ENCODE results near the gene CFDP1.

CFDP1 gene

DNA sequence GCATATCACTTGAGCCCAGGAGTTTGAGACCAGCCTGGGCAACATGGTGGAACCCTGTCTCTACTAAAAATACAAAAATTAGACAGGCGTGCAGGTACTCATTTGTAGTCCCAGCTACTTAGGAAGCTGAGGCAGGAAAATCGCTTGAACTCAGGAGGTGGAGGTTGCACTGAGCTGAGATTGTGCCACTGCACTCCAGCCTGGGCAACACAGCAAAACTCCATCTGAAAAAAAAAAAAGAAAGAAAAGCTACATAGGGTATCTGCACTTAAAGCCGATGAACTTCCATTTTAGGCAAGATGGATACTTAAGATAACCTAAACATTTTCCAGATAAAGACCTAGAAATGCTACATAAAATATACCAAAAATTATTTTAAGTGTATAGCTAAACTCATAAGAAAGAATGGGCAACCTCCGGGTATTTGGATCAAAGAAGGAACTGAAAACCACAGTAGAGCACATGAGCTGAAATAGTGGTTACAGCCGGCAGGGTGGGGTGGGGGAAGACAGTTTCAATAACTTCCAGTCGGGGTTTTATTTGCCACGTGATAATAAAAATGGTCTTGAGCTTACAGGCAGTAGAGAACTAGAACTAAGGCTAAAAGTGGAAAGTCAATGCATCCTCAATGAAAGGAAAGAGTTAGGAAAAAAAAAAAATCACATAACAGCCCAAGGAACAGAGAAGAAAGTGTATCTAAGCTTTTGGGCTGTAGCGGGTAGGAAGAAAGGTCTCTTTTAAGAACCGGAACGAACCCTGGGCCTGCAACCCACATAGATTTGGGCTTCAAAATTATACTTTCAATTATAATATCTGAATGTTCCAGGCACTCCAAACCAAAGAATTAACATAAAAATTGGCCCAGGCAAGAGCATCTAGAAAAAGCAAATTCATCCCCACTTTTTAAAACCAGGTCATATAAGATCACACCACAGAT, 53.1 kb downstream of the CFDP1 start:
- Histone ChIP-seq H3K4me1 (ENCODE audit: insufficient read depth, low read length) (peaks cover 25% of the 10 kb centered on the region), H3K36me3 (ENCODE audit: insufficient read depth, low read length) (no peaks in the 10 kb centered on the region), H3K9me3 (ENCODE audit: control insufficient read depth, insufficient read depth, low read length) (no peaks in the 10 kb centered on the region), H3K9ac (ENCODE audit: low read depth, low read length) (no peak overlapping the region)

GRCh38 chr16:75379339-75379738, 54.0 kb downstream of the CFDP1 start:
- Histone ChIP-seq H3K9ac (ENCODE audit: low read depth, low read length) (no peak overlapping the region), H3K36me3 (ENCODE audit: insufficient read depth, low read length) (no peaks in the 10 kb centered on the region), H3K4me1 (ENCODE audit: insufficient read depth, low read length) (peaks cover 24% of the 10 kb centered on the region), H3K9me3 (ENCODE audit: control insufficient read depth, insufficient read depth, low read length) (no peaks in the 10 kb centered on the region)

GRCh38 chr16:75378616-75379015, 54.7 kb downstream of the CFDP1 start:
- H3K9ac ChIP-seq (ENCODE audit: low read depth, low read length), result no peak overlapping the region
- no peaks in the 10 kb centered on the region for H3K36me3 ChIP-seq (ENCODE audit: insufficient read depth, low read length)
- H3K9me3 ChIP-seq (ENCODE audit: control insufficient read depth, insufficient read depth, low read length), result no peaks in the 10 kb centered on the region
- H3K4me1 ChIP-seq (ENCODE audit: insufficient read depth, low read length), result peaks cover 21% of the 10 kb centered on the region

DNA sequence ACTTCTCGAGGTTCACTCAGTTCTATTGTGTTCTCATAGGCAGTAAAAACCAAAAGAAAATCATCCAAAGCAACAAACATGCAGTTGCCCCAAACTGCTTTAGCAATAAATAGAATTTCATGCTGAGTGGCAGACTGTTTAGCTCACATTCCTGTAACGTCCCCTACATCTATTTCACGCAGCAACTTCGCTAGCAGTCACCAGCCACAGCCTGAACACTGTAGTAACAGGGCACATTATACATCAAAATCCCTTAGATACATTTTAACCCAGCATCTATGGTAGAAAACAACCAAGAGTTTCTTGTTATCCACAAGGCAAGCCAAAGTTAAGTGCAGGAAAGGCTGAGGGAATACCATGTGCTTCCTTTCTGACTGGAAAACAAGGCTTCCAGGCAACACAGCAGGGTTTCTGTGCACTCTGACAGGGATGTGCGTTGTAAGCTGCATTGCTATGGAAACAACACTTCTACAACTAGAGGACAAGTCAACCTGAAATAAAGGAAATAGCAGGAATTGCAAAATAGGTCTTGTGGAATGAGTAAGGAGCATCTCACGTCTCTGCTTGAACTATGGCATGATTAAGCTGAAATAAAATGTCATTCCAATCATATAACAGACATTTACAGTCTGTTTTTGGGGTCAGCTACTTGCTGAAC, 55.4 kb downstream of the CFDP1 start:
- Histone ChIP-seq H3K9me3 (ENCODE audit: control insufficient read depth, insufficient read depth, low read length) (no peaks in the 10 kb centered on the region), H3K9ac (ENCODE audit: low read depth, low read length) (no peak overlapping the region), H3K36me3 (ENCODE audit: insufficient read depth, low read length) (no peaks in the 10 kb centered on the region), H3K4me1 (ENCODE audit: insufficient read depth, low read length) (peaks cover 15% of the 10 kb centered on the region)

GRCh38 chr16:75376475-75377161, 56.7 kb downstream of the CFDP1 start:
- Histone ChIP-seq H3K36me3 (ENCODE audit: insufficient read depth, low read length) (no peaks in the 10 kb centered on the region), H3K9ac (ENCODE audit: low read depth, low read length) (no peak overlapping the region), H3K9me3 (ENCODE audit: control insufficient read depth, insufficient read depth, low read length) (no peaks in the 10 kb centered on the region), H3K4me1 (ENCODE audit: insufficient read depth, low read length) (peaks cover 14% of the 10 kb centered on the region)

DNA sequence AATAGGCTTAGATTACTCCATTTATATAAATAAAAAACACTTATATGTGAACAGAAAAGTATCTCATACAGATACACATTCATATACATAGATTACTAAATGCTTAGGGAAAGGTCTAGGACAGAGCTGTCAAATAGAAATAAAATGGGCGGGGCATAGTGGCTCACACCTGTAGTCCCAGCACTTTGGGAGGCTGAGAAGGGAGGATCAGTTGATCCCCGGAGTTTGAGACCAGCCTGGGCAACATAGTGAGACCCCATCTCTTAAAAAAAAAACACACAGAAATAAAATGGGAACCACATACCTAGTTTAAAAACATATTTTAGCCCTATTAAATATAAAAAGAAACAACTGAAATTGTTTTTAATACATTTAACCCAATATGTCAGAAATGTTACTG, 58.9 kb downstream of the CFDP1 start:
- Histone ChIP-seq H3K9ac (ENCODE audit: low read depth, low read length) (no peak overlapping the region), H3K4me1 (ENCODE audit: insufficient read depth, low read length) (peaks cover 14% of the 10 kb centered on the region), H3K9me3 (ENCODE audit: control insufficient read depth, insufficient read depth, low read length) (no peaks in the 10 kb centered on the region), H3K36me3 (ENCODE audit: insufficient read depth, low read length) (no peaks in the 10 kb centered on the region)

DNA sequence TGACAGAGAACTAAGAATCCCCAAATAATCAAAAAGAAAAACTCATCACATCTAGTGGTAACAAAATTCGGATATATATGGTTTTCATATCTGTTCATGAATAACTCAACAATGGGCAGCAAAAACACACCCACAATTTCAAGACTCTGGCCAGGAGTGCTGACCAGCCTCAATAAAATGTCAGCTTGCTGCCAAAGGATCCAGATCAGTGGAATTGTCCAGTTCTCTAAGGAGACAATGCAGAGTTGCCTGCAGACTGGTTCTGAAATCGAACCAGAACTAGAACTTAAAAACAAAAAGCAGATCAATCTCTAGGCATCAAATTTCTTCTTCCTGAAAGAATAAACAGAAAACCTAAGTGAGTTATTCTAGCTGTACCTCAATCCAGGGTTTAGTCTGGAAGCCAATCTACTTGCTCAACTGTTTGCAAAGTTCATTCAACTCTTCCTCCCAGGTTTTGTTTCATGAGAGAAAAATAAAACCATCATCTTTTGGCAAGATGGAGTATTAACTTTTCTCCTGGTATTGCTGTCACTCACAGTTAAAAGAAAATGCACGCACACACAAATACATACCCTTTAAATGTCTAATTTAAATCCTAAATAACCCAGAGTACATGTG, 61.0 kb downstream of the CFDP1 start:
- no peaks in the 10 kb centered on the region for H3K9me3 ChIP-seq (ENCODE audit: control insufficient read depth, insufficient read depth, low read length)
- peaks cover 8% of the 10 kb centered on the region; the same call in 1 of the 2 replicates for H3K4me1 ChIP-seq (ENCODE audit: insufficient read depth, low read length)
- no peak overlapping the region for H3K9ac ChIP-seq (ENCODE audit: low read depth, low read length)
- H3K36me3 ChIP-seq (ENCODE audit: insufficient read depth, low read length), result no peaks in the 10 kb centered on the region; the same call in 1 of the 2 replicates

DNA sequence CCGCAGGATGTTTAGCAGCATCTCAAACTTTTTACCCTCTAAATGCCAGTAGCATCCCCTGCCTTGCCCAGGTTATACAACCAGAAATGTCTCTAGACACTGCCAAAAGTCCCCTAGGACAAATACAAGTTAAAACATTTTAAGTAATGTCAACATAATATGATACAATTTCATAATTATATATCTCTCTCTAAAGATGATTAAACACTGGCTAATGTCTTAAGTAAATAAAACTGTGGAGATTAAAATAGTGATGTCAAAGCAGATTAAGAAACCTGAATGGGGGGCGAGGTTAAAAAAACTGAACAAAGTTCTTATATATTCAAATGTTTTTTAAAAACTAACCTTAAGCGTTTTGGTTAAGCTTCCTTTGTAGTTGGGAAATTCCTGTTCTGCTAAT, 62.1 kb downstream of the CFDP1 start:
- Histone ChIP-seq H3K36me3 (ENCODE audit: insufficient read depth, low read length) (no peaks in the 10 kb centered on the region; the same call in 1 of the 2 replicates), H3K9me3 (ENCODE audit: control insufficient read depth, insufficient read depth, low read length) (no peaks in the 10 kb centered on the region), H3K9ac (ENCODE audit: low read depth, low read length) (no peak overlapping the region), H3K4me1 (ENCODE audit: insufficient read depth, low read length) (no peaks in the 10 kb centered on the region)

GRCh38 chr16:75364286-75364791, 69.0 kb downstream of the CFDP1 start:
- Histone ChIP-seq H3K9me3 (ENCODE audit: control insufficient read depth, insufficient read depth, low read length) (no peaks in the 10 kb centered on the region), H3K4me1 (ENCODE audit: insufficient read depth, low read length) (no peaks in the 10 kb centered on the region), H3K36me3 (ENCODE audit: insufficient read depth, low read length) (no peaks in the 10 kb centered on the region; the same call in 1 of the 2 replicates), H3K9ac (ENCODE audit: low read depth, low read length) (no peak overlapping the region)

DNA sequence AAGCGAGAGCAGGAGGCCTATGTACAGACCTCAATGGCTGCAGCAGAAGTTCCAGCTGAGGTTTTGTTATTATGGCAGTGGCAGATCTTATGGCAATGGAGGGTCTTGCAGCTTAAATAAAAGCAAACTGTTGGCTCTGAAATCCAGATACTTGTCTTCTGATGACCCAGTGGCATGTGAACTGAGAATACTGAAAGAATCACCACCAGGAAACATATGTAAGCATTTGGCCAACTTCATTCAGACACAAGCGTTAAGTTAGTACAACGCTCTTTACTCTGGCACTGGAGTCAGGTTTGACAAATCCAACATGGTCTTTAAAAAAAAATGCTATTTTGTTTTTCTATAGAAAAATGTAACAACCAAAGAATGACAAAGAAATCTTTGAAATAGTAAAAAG, 70.5 kb downstream of the CFDP1 start:
- H3K4me1 ChIP-seq (ENCODE audit: insufficient read depth, low read length), result no peaks in the 10 kb centered on the region
- no peaks in the 10 kb centered on the region for H3K9me3 ChIP-seq (ENCODE audit: control insufficient read depth, insufficient read depth, low read length)
- H3K36me3 ChIP-seq (ENCODE audit: insufficient read depth, low read length), result no peaks in the 10 kb centered on the region; the same call in 1 of the 2 replicates
- no peak overlapping the region for H3K9ac ChIP-seq (ENCODE audit: low read depth, low read length)

DNA sequence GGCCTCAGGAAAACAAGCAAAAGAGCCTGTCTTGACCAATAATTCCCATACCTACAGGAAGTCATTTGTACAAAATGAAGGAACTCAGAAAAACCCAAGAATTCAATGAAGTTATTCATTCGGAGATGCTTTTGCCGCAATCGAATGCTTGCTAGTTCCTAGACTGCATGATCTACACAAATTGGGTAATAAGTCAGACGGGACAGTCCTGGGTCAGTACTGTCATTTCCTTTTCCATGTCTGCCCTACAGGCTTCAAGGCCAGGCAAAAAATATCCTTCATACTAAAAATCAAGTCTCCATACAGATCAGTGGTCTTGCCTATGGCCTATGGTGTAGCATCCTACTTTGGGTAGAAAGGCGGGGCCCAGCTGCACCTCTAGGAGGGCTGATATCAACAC, 71.4 kb downstream of the CFDP1 start:
- Histone ChIP-seq H3K9me3 (ENCODE audit: control insufficient read depth, insufficient read depth, low read length) (no peaks in the 10 kb centered on the region), H3K36me3 (ENCODE audit: insufficient read depth, low read length) (no peaks in the 10 kb centered on the region)

DNA sequence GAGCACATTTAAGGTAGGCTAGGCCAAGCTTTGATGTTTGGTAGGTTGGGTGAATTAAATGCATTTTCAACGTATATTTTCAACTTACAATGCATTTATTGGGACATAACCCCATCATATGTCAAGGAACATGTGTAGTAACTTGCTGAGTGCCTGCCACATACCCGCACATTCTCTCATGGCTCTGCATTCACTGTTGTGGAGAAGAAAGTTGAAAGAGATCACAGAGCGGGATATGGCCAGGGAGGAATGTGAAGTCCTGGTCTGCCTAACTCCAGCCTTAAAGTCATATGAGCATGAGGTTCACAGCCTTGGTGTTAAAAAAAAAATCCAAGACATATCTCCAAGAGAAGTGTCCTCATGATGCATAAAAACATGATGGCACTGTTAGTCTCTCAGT, 79.1 kb downstream of the CFDP1 start:
- H3K9ac ChIP-seq (ENCODE audit: low read depth, low read length), result no peak overlapping the region
- H3K4me1 ChIP-seq (ENCODE audit: insufficient read depth, low read length), result no peaks in the 10 kb centered on the region
- peaks cover 4% of the 10 kb centered on the region; the same call in 1 of the 2 replicates for H3K36me3 ChIP-seq (ENCODE audit: insufficient read depth, low read length)
- no peaks in the 10 kb centered on the region for H3K9me3 ChIP-seq (ENCODE audit: control insufficient read depth, insufficient read depth, low read length)

More for the DNA sequence above, 71.4 kb downstream of the CFDP1 start:
- H3K9ac ChIP-seq (ENCODE audit: low read depth, low read length), result no peak overlapping the region
- no peaks in the 10 kb centered on the region for H3K4me1 ChIP-seq (ENCODE audit: insufficient read depth, low read length)

- H3K36me3 ChIP-seq (ENCODE audit: insufficient read depth, low read length), result peaks cover 7% of the 10 kb centered on the region; the same call in 1 of the 2 replicates
- no peaks in the 10 kb centered on the region for H3K9me3 ChIP-seq (ENCODE audit: control insufficient read depth, insufficient read depth, low read length)
- no peak overlapping the region for H3K9ac ChIP-seq (ENCODE audit: low read depth, low read length)
- H3K4me1 ChIP-seq (ENCODE audit: insufficient read depth, low read length), result no peaks in the 10 kb centered on the region
Observed at GRCh38 chr16:75351183-75351582, 82.1 kb downstream of the CFDP1 start.

- H3K9ac ChIP-seq (ENCODE audit: low read depth, low read length), result no peak overlapping the region
- peaks cover 33% of the 10 kb centered on the region for H3K4me1 ChIP-seq (ENCODE audit: insufficient read depth, low read length)
- H3K36me3 ChIP-seq (ENCODE audit: insufficient read depth, low read length), result peaks cover 7% of the 10 kb centered on the region; the same call in 1 of the 2 replicates
- H3K9me3 ChIP-seq (ENCODE audit: control insufficient read depth, insufficient read depth, low read length), result no peaks in the 10 kb centered on the region
Observed at GRCh38 chr16:75345711-75346110, 87.6 kb downstream of the CFDP1 start.

Data from ES-I3 (cell line).